Gastrocnemius medialis (tissue), 4 donors: ENCODE measurements around the gene KCNG3.

Experiments used
- CTCF ChIP-seq, 5 experiments: fragments of 450-650 bp in 3 of 5; fragments of 200-600 bp in 2 of 5; sonication (generic) in 2 of 5; IDR thresholded peaks in 4 of 5; conservative IDR thresholded peaks in 1 of 5; 1 replicate in 4 of 5; 2 replicates in 1 of 5; pipeline ENCODE4 v1.5.1; 2016 to 2019; ENCODE audit warnings: antibody characterized with exemption in 5 of 5, mild to moderate bottlenecking in 3 of 5, moderate library complexity in 3 of 5
- POLR2A ChIP-seq, 2 donors: fragments of 450-650 bp; IDR thresholded peaks; one replicate each; pipeline ENCODE4 v1.6.1; 2017; ENCODE audit warnings: antibody characterized with exemption in 2 of 2, mild to moderate bottlenecking in 2 of 2, moderate library complexity in 2 of 2

GRCh38 chr2:42498497-42498896 is 4.7 kb upstream of the KCNG3 start:
- TF ChIP-seq CTCF (IDR thresholded peaks at IDR 0.05 in 4 of 5, conservative IDR thresholded peaks at IDR 0.05 in 1 of 5): no peak
- no peak for TF ChIP-seq POLR2A (IDR thresholded peaks at IDR 0.05)
